ENCODE results near the gene PIP5K1B. TPM values are rescaled to one million over a fixed set of nuclear protein-coding genes. Genes with fewer than 3 reads are reported as not detected.

Gene PIP5K1B
- total RNA-seq, 2 donors from 2014 or later = 3.9 to 7.1 TPM

DNA sequence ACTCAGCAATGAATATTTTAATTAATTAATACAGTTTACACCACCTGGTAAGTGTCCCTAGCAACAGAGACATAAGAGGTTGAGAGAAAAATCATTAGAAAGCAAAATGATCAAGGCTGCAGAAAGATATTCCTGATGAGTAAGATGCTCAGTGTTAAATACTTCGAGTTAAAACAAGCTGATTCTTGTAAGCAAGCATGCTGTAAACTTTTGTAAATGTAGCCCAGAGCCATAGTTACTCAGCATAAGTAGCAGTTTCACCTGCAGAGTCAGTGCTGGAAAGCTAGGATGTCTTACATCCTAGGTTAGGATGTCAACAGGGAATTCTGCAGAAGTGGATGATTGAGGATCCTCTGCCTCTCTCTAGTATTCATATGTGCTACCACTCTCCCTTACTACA, 304.7 kb downstream of the PIP5K1B start:
- H3K36me3 ChIP-seq = no peaks in the 10 kb centered on the region
- ATAC-seq (ENCODE audit: insufficient number of reproducible peaks, low FRiP score, low read depth) (no peak), DNase-seq (ENCODE audit: low spot score) (no peak)
- no peaks in the 10 kb centered on the region for H3K4me1 ChIP-seq (ENCODE audit: control insufficient read depth in 1 of 2, low read depth in 2 of 2)
- no peak for TF ChIP-seq CTCF (IDR thresholded peaks at IDR 0.05)
- no peak overlapping the region for H3K4me3 ChIP-seq
- no peaks in the 10 kb centered on the region for H3K27me3 ChIP-seq (replicated peaks; ENCODE audit: insufficient read depth)
- no peaks in the 10 kb centered on the region for H3K9me3 ChIP-seq
- H3K27ac ChIP-seq = no peak overlapping the region

GRCh38 chr9:69012696-69013381, 307.8 kb downstream of the PIP5K1B start:
- H3K4me1 ChIP-seq (ENCODE audit: control insufficient read depth in 1 of 2, low read depth in 2 of 2) = peaks cover 0 to 12% of the 10 kb centered on the region in 2 donors
- no peak for DNase-seq (ENCODE audit: low spot score)
- TF ChIP-seq CTCF (IDR thresholded peaks at IDR 0.05) = no peak
- H3K36me3 ChIP-seq = no peaks in the 10 kb centered on the region
- no peak for ATAC-seq (ENCODE audit: insufficient number of reproducible peaks, low FRiP score, low read depth)
- no peaks in the 10 kb centered on the region for H3K9me3 ChIP-seq
- H3K27me3 ChIP-seq (replicated peaks; ENCODE audit: insufficient read depth) = no peaks in the 10 kb centered on the region
- no peak overlapping the region for H3K27ac ChIP-seq
- no peak overlapping the region for H3K4me3 ChIP-seq

DNA sequence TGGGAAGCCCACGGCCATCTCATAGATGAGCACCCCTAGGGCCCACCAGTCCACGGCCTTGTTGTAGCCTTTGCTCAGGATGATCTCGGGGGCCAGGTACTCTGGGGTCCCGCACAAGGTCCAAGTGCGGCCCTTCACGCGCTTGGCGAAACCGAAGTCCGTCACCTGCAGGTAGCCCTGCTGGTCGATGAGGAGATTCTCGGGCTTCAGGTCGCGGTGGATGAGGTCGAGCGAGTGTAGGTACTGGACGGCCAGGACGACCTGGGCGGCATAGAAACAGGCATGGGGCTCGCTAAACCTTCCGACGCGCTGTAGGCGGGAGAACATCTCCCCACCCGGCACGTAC, 308.3 kb downstream of the PIP5K1B start:
- no peaks in the 10 kb centered on the region for H3K9me3 ChIP-seq
- no peak overlapping the region for H3K4me3 ChIP-seq
- DNase-seq (ENCODE audit: low spot score) (no peak), ATAC-seq (ENCODE audit: insufficient number of reproducible peaks, low FRiP score, low read depth) (no peak)
- H3K27me3 ChIP-seq (replicated peaks; ENCODE audit: insufficient read depth) = no peaks in the 10 kb centered on the region
- H3K27ac ChIP-seq = no peak overlapping the region
- TF ChIP-seq CTCF (IDR thresholded peaks at IDR 0.05) = no peak
- no peaks in the 10 kb centered on the region for H3K36me3 ChIP-seq
- peaks cover 0 to 12% of the 10 kb centered on the region in 2 donors for H3K4me1 ChIP-seq (ENCODE audit: control insufficient read depth in 1 of 2, low read depth in 2 of 2)

DNA sequence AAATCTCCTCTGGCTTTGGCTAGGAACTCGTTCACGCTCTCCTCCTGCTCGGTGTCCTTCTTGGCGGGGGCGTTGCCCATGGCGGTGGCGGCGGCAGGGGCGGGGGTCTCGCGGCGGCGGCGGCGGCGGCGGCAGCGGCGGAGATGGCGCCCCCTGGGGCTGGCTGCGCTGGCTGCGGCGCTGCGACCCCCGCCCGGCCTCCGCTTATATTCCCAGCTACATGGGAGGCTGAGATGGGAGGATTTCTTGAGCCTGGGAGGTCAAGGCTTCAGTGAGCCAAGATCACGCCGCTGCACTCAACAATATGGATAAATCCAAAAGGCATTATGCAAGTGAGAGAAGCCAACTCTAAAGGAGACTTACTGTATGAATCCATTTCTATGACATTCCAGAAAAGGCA, 309.0 kb downstream of the PIP5K1B start, which contains the start of gene PRKACG:
PRKACG (minus strand) TSS at position 101 of the 400 bp plus-strand sequence; CDS start at position 80, 21 bp downstream.
- Histone ChIP-seq H3K36me3 (no peaks in the 10 kb centered on the region), H3K4me3 (no peak within 1 kb of the TSS), H3K27me3 (replicated peaks; ENCODE audit: insufficient read depth) (no peaks in the 10 kb centered on the region), H3K27ac (no peak within 1 kb of the TSS), H3K4me1 (ENCODE audit: control insufficient read depth in 1 of 2, low read depth in 2 of 2) (peaks cover 0 to 12% of the 10 kb centered on the region in 2 donors), H3K9me3 (no peaks in the 10 kb centered on the region)
- DNase-seq (ENCODE audit: low spot score) (no peak), ATAC-seq (ENCODE audit: insufficient number of reproducible peaks, low FRiP score, low read depth) (no peak)
- no peak for TF ChIP-seq CTCF (IDR thresholded peaks at IDR 0.05)

DNA sequence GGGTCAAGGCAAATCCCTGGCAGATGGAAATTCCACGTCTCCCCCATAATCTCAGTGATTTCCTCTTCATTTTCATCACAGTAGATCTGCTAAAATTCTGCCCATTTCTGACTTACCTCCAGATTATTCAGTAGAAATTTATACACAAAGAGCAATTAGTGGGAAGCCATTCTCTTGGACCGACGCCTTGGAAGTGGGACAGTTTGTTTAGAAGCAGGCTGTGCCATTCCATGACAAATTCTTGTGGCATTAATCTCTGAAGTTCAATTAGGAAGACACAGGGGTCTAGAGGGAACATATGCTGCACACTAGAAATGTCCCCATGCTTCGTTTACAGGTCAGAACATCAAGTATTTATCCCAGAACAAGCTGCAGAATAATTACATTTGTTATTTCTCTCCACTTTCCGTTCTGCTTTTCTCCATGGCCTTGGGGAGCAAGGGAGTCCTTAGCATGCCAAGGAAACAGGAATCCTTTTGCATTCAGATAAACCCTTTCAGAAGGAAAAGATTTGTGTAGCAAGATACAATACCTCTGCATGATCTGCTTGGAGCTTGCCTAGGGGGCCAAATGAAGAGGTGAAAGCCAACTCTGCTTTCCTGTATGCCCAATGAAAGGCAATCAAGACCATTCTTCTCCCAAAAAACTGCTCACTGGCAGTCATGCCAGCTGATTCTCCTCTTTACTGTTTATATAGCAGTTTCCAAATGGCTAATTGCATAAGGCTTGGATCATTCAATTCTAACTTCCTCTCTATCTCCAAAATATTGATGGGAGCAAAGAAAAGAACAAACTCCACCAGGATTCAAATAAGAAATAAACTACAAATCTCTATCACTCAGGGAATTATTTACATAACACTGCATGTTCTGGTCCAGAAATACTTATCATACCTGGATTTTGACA, 311.4 kb downstream of the PIP5K1B start:
- Histone ChIP-seq H3K27me3 (replicated peaks; ENCODE audit: insufficient read depth) (no peaks in the 10 kb centered on the region), H3K4me1 (ENCODE audit: control insufficient read depth in 1 of 2, low read depth in 2 of 2) (peaks cover 0 to 12% of the 10 kb centered on the region in 2 donors), H3K36me3 (no peaks in the 10 kb centered on the region), H3K9me3 (no peaks in the 10 kb centered on the region), H3K4me3 (no peak overlapping the region), H3K27ac (no peak overlapping the region)
- TF ChIP-seq CTCF (IDR thresholded peaks at IDR 0.05) = no peak
- ATAC-seq (ENCODE audit: insufficient number of reproducible peaks, low FRiP score, low read depth) (no peak), DNase-seq (ENCODE audit: low spot score) (no peak)
